DND-41 (cell line): ENCODE data around the gene APLF.
"Not testable (repeated sequence)": the region's sequence is repeated elsewhere in the genome, so short reads cannot be mapped to it uniquely, and the experiment has no call there.

ENCODE experiments used
- CTCF ChIP-seq: IDR thresholded peaks from 2 replicates; pipeline ENCODE4 v1.5.1; 2012; ENCODE audit warnings: borderline replicate concordance, low read length, moderate library complexity, mild to moderate bottlenecking; ENCODE audit not compliant: poor library complexity, severe bottlenecking; ENCODE audit errors: extremely low read depth
- EZH2 ChIP-seq: IDR thresholded peaks from 3 replicates; pipeline ENCODE4 v1.6.1; 2012; ENCODE audit warnings: borderline replicate concordance, low read depth, mild to moderate bottlenecking, moderate library complexity, low read length, inconsistent platforms; ENCODE audit not compliant: severe bottlenecking

- not testable (repeated sequence) for TF ChIP-seq CTCF, EZH2
These were observed 62.3 kb downstream of the APLF start for GRCh38 chr2:68529651-68530050.
